Liver (tissue), 9 donors: ENCODE data around the gene MPDZ. TPM values are rescaled to one million over a fixed set of nuclear protein-coding genes. Genes with fewer than 3 reads are reported as not detected.

Source experiments
- DNase-seq: peaks from one replicate; pipeline ENCODE4 v3.0.0-alpha.2; 2017; ENCODE audit warnings: low spot score
- H3K27ac ChIP-seq, 2 donors: one replicate each; pipeline ENCODE4 v1.7.0; 2013; ENCODE audit warnings: inconsistent platforms in 2 of 2, low read length in 2 of 2, control low read depth in 1 of 2, low read depth in 1 of 2, mild to moderate bottlenecking in 1 of 2
- H3K27me3 ChIP-seq, 4 donors: one replicate each; pipeline versions ENCODE4 v1.6.1 to v1.7.0; 2013; ENCODE audit warnings: low read length in 3 of 4, inconsistent platforms in 1 of 4, mild to moderate bottlenecking in 1 of 4, moderate library complexity in 1 of 4; ENCODE audit not compliant: control insufficient read depth in 4 of 4, insufficient read depth in 4 of 4
- H3K36me3 ChIP-seq, 4 donors: one replicate each; pipeline versions ENCODE4 v1.6.1 to v1.7.0; 2013; ENCODE audit warnings: low read length in 3 of 4, mild to moderate bottlenecking in 3 of 4, low read depth in 1 of 4, moderate library complexity in 1 of 4; ENCODE audit not compliant: control insufficient read depth in 4 of 4, insufficient read depth in 3 of 4
- H3K4me1 ChIP-seq, 4 donors: one replicate each; pipeline versions ENCODE4 v1.6.1 to v1.7.0; 2013; ENCODE audit warnings: low read length in 3 of 4, mild to moderate bottlenecking in 3 of 4, moderate library complexity in 1 of 4; ENCODE audit not compliant: control insufficient read depth in 4 of 4, insufficient read depth in 4 of 4
- H3K4me3 ChIP-seq, 3 donors: one replicate each; pipeline versions ENCODE4 v1.6.1 to v1.7.0; 2013; ENCODE audit warnings: low read length in 3 of 3, control low read depth in 1 of 3, low read depth in 1 of 3, mild to moderate bottlenecking in 1 of 3
- H3K9ac ChIP-seq, 2 donors: one replicate each; pipeline ENCODE4 v1.7.0; 2013; ENCODE audit warnings: low read length in 2 of 2, mild to moderate bottlenecking in 2 of 2, moderate library complexity in 2 of 2, control low read depth in 1 of 2, low read depth in 1 of 2
- H3K9me3 ChIP-seq, 4 donors: one replicate each; pipeline versions ENCODE4 v1.6.1 to v1.7.0; 2013; ENCODE audit warnings: low read length in 3 of 4; ENCODE audit not compliant: control insufficient read depth in 4 of 4
- EGR1 ChIP-seq, 2 donors: IDR thresholded peaks; 2 replicates each; pipeline ENCODE4 v1.6.1; 2016 to 2018; ENCODE audit warnings: antibody characterized with exemption in 2 of 2, low read depth in 2 of 2
- FOXA1 ChIP-seq: IDR thresholded peaks from 2 replicates; pipeline ENCODE4 v1.6.1; 2016; ENCODE audit warnings: antibody characterized with exemption
- FOXA2 ChIP-seq: IDR thresholded peaks from 2 replicates; pipeline ENCODE4 v1.6.1; 2016; ENCODE audit warnings: antibody characterized with exemption
- GABPA ChIP-seq, 2 donors: IDR thresholded peaks in 1 of 2; conservative IDR thresholded peaks in 1 of 2; 2 replicates each; pipeline ENCODE4 v1.6.1; 2016; ENCODE audit warnings: antibody characterized with exemption in 2 of 2, mild to moderate bottlenecking in 1 of 2, moderate library complexity in 1 of 2
- HNF4A ChIP-seq, 2 donors: conservative IDR thresholded peaks; 2 replicates each; pipeline ENCODE4 v1.6.1; 2016; ENCODE audit warnings: antibody characterized with exemption in 2 of 2, mild to moderate bottlenecking in 2 of 2
- HNF4G ChIP-seq: IDR thresholded peaks from 2 replicates; pipeline ENCODE4 v1.6.1; 2016; ENCODE audit warnings: antibody characterized with exemption
- JUND ChIP-seq, 2 donors: IDR thresholded peaks; 2 replicates each; pipeline ENCODE4 v1.6.1; 2016; ENCODE audit warnings: antibody characterized with exemption in 2 of 2
- NR2F2 ChIP-seq: IDR thresholded peaks from 2 replicates; pipeline ENCODE4 v1.6.1; 2016; ENCODE audit warnings: antibody characterized with exemption
- RAD21 ChIP-seq, 2 donors: IDR thresholded peaks; 2 replicates each; pipeline ENCODE4 v1.6.1; 2016; ENCODE audit warnings: antibody characterized with exemption in 2 of 2, mild to moderate bottlenecking in 2 of 2
- REST ChIP-seq: IDR thresholded peaks from 2 replicates; pipeline ENCODE4 v1.6.1; 2016; ENCODE audit warnings: antibody characterized with exemption, mild to moderate bottlenecking
- RXRA ChIP-seq, 2 donors: IDR thresholded peaks; 2 replicates each; pipeline ENCODE4 v1.6.1; 2017 to 2018; ENCODE audit warnings: antibody characterized with exemption in 2 of 2, mild to moderate bottlenecking in 1 of 2
- SP1 ChIP-seq: IDR thresholded peaks from 2 replicates; pipeline ENCODE4 v1.6.1; 2018; ENCODE audit warnings: antibody characterized with exemption, mild to moderate bottlenecking
- TAF1 ChIP-seq: conservative IDR thresholded peaks from 2 replicates; pipeline ENCODE4 v1.6.1; 2016; ENCODE audit warnings: antibody characterized with exemption, mild to moderate bottlenecking
- YY1 ChIP-seq: IDR thresholded peaks from 2 replicates; pipeline ENCODE4 v1.6.1; 2016; ENCODE audit warnings: antibody characterized with exemption, mild to moderate bottlenecking
- ZBTB33 ChIP-seq: IDR thresholded peaks from 2 replicates; pipeline ENCODE4 v1.6.1; 2016; ENCODE audit warnings: antibody characterized with exemption
- WGBS: extraction: QIAGEN DNeasy Blood & Tissue Kit; methylation state at CpG from one replicate; pipeline ENCODE4 v1.1.7; 2013; 5-methylcytosine and 5-hydroxymethylcytosine counted together
- polyA plus RNA-seq, 2 donors: library from polyadenylated mRNA; stranded (reverse) in 1 of 2; unstranded in 1 of 2; fragments of 200-250 nt in 1 of 2; fragments of >200 nt in 1 of 2; fragmentation: Nextera tagmentation in 1 of 2; extraction: Ambion mirVana in 1 of 2; gene quantifications; one replicate each; pipeline versions ENCODE4 v1.2.1 to v1.2.3, GENCODE V29; 2013 to 2015
- total RNA-seq, 2 donors: library from RNA; depleted of rRNA; stranded (reverse); fragments of >200 nt; gene quantifications; one replicate each; pipeline ENCODE4 v1.2.3, GENCODE V29; 2014
- TF ChIP-seq, protein P1 (sequence below): IDR thresholded peaks from 2 replicates; pipeline ENCODE4 v1.6.1; 2016; ENCODE audit warnings: antibody characterized with exemption
- TF ChIP-seq, protein P2 (sequence below): fragments of 150-350 bp; IDR thresholded peaks from 2 replicates; pipeline ENCODE4 v1.5.1; 2017; ENCODE audit warnings: improper control_type of control experiment, low read depth, low read length; ENCODE audit not compliant: missing input control
- TF ChIP-seq, protein P3 (sequence below): IDR thresholded peaks from 2 replicates; pipeline ENCODE4 v1.6.1; 2016; ENCODE audit warnings: antibody characterized with exemption
- donor health status: healthy.
- donor health status: healthy.
- donor health status: healthy.
- donor health status: healthy.
- donor health status: healthy.

Gene MPDZ
- total and polyA plus RNA-seq, 4 donors, result 20.3 to 71.2 (median 30.2) TPM

- Histone ChIP-seq H3K9me3 (no peaks in the 10 kb centered on the region), H3K4me1 (peaks cover 0 to 22% (median 13%) of the 10 kb centered on the region in 4 donors), H3K9ac (no peak overlapping the region), H3K27ac (peak overlapping the region in 1 of 2 donors; percentile 51), H3K4me3 (no peak overlapping the region), H3K36me3 (no peaks in the 10 kb centered on the region), H3K27me3 (no peaks in the 10 kb centered on the region)
- TF ChIP-seq SP1 (peak; percentile 53), ZBTB33 (no peak), GABPA (IDR thresholded peaks at IDR 0.05 in 1 of 2, conservative IDR thresholded peaks at IDR 0.05 in 1 of 2) (no peak), YY1 (peak; percentile 43), EGR1 (IDR thresholded peaks at IDR 0.05; ENCODE audit: low read depth in 2 of 2) (peak in 1 of 2 donors; percentile 18), HNF4A (conservative IDR thresholded peaks at IDR 0.05) (peak; percentile 76 to 78), NR2F2 (no peak), JUND (IDR thresholded peaks at IDR 0.05) (peak in 1 of 2 donors; percentile 52), FOXA1 (no peak), RAD21 (IDR thresholded peaks at IDR 0.05) (peak in 1 of 2 donors; percentile 23), TAF1 (no peak), REST (no peak), RXRA (IDR thresholded peaks at IDR 0.05) (peak in 1 of 2 donors; percentile 36), FOXA2 (no peak), HNF4G (no peak)
- TF ChIP-seq, protein P1, sequence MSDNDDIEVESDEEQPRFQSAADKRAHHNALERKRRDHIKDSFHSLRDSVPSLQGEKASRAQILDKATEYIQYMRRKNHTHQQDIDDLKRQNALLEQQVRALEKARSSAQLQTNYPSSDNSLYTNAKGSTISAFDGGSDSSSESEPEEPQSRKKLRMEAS, result no peak
- TF ChIP-seq, protein P2, sequence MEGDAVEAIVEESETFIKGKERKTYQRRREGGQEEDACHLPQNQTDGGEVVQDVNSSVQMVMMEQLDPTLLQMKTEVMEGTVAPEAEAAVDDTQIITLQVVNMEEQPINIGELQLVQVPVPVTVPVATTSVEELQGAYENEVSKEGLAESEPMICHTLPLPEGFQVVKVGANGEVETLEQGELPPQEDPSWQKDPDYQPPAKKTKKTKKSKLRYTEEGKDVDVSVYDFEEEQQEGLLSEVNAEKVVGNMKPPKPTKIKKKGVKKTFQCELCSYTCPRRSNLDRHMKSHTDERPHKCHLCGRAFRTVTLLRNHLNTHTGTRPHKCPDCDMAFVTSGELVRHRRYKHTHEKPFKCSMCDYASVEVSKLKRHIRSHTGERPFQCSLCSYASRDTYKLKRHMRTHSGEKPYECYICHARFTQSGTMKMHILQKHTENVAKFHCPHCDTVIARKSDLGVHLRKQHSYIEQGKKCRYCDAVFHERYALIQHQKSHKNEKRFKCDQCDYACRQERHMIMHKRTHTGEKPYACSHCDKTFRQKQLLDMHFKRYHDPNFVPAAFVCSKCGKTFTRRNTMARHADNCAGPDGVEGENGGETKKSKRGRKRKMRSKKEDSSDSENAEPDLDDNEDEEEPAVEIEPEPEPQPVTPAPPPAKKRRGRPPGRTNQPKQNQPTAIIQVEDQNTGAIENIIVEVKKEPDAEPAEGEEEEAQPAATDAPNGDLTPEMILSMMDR, result no peak
- TF ChIP-seq, protein P3, sequence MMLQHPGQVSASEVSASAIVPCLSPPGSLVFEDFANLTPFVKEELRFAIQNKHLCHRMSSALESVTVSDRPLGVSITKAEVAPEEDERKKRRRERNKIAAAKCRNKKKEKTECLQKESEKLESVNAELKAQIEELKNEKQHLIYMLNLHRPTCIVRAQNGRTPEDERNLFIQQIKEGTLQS, result peak; percentile 18
- DNase-seq, result no peak
- WGBS, result 35% methylated on average over 4 of the region's 4 CpGs
Observed at GRCh38 chr9:13090628-13091027, 188.9 kb downstream of the MPDZ start.
